GM21786 (cell line): Measurements from ENCODE around the gene CD2AP.
"Not testable (repeated sequence)": the region's sequence is repeated elsewhere in the genome, so short reads cannot be mapped to it uniquely, and the experiment has no call there.

Experiments
- ATAC-seq: cut with Tn5 transposase; IDR thresholded peaks from one replicate; pipeline ENCODE4 v1.9.1; 2021; ENCODE audit not compliant: unreplicated experiment

Gene CD2AP, protein sequence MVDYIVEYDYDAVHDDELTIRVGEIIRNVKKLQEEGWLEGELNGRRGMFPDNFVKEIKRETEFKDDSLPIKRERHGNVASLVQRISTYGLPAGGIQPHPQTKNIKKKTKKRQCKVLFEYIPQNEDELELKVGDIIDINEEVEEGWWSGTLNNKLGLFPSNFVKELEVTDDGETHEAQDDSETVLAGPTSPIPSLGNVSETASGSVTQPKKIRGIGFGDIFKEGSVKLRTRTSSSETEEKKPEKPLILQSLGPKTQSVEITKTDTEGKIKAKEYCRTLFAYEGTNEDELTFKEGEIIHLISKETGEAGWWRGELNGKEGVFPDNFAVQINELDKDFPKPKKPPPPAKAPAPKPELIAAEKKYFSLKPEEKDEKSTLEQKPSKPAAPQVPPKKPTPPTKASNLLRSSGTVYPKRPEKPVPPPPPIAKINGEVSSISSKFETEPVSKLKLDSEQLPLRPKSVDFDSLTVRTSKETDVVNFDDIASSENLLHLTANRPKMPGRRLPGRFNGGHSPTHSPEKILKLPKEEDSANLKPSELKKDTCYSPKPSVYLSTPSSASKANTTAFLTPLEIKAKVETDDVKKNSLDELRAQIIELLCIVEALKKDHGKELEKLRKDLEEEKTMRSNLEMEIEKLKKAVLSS

DNA sequence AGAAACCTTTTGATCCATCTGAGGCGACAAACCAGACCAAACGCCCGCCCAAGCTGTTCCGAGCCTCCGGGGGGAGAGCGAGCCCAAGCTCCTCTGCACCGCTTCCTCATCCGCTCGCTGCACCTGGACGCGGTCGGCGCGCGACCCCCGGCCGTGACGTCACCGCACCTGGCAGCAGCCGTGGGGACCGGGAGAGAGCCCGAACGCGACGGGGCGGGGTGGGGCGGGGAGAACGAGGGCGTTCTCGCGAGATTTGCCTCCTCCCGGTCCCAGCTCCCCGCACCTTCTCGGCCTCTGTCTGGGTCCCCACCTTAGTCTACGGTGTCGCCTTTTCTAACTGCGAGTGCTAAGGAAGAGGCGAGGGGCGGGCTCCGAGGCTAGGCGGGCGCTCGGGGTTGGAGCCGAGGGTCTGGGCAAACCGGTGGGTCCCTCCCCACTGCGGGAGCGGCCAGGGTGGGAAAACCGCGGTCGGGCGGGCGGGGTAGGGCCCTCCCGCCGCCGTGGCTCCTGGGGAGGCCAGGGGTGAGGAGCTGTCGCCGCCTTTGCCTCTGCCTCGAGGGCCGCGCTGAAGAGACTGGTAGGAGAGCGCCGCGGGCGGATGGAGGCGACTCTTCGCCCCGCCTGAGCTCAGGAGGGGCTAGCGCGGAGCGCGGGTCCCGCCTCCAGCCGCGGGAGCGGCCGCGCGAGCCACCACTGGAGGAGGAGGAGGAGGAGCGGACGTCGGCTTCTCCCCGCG, at the start of gene CD2AP:
CD2AP (plus strand) TSS at position 293 of the 736 bp plus-strand sequence. CDS start 456 bp downstream, outside the sequence.
- peak; percentile 76 for ATAC-seq

DNA sequence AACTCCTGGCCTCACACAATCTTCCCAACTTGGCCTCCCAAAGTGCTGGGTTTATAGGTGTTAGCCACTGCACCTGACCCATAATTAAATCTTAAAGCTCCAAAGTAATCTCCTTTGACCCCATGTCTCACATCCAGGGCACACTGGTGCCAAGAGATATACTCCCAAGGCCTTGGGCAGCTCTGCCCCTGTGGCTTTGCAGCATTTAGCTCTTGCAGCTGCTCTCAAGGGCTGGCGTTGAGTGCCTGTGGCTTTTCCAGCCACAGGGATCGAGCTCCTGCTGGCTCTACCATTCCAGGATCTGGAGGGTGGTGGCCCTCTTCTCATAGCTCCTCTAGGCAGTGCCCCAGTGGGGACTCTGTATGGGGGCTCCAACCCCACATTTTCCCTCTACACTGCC, 49.3 kb upstream of the CD2AP start:
- no peak for ATAC-seq

GRCh38 chr6:47428746-47429664, 48.6 kb upstream of the CD2AP start:
- no peak for ATAC-seq

GRCh38 chr6:47434372-47435253, 43.0 kb upstream of the CD2AP start:
- ATAC-seq = no peak

DNA sequence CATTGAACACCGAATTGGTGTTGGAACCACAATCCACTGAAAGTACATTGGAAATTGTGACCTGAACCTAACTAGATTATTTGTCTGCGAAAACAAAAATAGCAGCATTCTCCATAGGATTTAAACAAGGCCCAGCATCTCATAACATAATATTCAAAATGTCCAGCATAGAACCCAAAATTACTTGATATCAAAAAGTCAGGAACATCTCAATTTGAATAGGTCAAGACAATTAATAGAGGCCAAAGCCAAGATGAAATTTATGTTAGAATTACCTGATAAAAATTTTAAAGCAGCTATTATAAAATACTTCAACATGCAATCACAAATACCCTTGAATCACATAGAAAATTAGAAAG, 42.4 kb upstream of the CD2AP start:
- ATAC-seq = no peak

DNA sequence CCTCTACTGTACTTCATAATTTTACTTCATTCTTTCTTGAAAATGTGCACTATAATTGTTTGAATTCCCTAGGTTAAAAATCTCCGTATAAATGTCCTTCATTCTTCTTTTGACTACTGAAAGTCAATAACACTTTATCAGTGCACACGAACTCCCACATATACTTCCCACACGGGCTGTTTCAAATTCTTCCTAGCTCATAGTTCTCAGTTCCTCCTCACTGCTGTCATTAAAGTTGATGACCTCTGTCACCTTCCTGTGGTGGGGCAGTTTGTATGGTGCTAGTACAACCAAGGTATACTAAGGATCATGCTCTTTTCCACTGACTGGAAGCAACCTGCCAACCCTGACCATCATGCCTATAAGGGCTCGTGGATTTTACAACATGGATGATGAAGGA, 40.0 kb upstream of the CD2AP start:
- peak; percentile 64 for ATAC-seq

- peak; percentile 74 for ATAC-seq
Observed at GRCh38 chr6:47438481-47439347, 38.9 kb upstream of the CD2AP start.

GRCh38 chr6:47439348-47439668, 38.3 kb upstream of the CD2AP start:
- no peak for ATAC-seq

GRCh38 chr6:47440719-47441118, 36.9 kb upstream of the CD2AP start:
- peak; percentile 63 for ATAC-seq

- not testable (repeated sequence) for ATAC-seq
Observed at GRCh38 chr6:47444964-47445363, 32.6 kb upstream of the CD2AP start.

DNA sequence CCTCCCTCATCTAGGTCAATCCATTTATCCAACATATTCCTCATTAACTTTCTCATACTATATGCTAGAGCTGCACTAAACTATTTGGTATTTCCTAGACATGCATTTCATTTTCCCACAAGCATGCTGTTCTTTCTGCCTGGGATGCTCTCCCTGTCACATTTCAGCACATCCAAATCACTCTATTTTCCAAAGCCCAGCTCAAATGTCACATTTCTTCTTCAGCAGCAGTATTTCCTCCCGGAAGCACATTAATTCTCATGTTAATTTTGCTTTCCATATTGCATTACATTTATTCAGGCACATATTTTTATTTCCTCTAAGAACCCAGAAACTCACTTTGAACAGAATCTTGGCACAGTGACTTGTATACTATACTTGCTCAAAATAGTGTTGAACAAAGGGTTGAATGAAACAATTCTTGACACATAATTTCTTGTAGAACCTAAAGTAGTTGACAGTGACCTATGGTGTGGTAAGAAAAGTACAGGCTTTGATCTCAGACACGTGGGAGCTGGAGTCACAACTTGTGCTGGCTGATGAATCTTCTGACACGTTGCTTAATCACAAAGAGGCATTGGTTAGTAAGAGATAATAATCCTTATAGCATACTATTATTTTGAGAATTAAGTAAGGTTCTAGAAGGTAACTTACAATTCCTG, 30.8 kb upstream of the CD2AP start:
- no peak for ATAC-seq

GRCh38 chr6:47447722-47448121, 29.9 kb upstream of the CD2AP start:
- no peak for ATAC-seq

GRCh38 chr6:47451162-47451561, 26.4 kb upstream of the CD2AP start:
- no peak for ATAC-seq

DNA sequence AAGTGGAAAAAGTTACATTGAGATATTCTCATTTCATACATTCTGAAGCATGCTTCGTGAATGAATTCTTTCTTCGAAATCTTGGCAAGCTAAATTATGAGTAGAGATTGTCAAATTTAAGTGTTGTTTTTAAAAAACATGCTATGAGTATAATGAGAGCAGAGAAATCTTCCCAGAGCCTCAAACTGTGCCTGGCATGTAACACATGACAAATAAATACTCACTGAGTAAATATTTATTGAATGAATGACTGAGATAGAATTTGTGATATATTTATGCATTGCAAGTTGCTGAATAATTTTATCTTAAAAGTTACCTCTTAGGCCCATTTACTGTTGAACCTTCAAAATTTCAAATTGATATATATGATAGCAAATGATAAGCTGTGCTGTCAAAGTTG, 24.7 kb upstream of the CD2AP start:
- ATAC-seq = no peak

DNA sequence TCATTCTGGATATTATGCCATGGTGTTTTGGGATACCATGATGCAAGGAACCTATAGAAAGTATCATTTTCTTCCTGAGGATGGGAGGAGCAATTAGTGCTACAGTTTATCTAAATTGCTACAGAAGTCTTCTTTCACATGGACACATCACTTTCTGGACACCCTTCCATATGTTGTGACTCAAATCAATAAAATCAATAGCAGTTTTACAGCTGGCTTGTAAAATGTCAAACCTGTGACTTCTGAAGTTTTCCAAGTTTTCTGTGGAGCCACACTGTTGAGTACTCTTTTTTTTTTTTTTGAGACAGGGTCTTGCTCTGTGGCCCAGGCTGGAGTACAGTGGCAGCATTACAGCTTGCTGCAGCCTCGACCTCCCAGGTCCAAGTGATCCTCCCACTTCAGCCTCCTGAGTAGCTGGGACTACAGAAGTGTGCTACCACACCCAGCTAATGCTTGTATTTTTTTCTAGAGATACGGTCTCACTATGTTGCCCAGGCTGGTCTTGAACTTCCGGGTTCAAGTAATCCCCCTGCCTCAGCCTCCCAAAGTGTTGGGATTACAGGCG, 24.1 kb upstream of the CD2AP start:
- no peak for ATAC-seq

GRCh38 chr6:47454713-47455396, 22.7 kb upstream of the CD2AP start:
- ATAC-seq = no peak

DNA sequence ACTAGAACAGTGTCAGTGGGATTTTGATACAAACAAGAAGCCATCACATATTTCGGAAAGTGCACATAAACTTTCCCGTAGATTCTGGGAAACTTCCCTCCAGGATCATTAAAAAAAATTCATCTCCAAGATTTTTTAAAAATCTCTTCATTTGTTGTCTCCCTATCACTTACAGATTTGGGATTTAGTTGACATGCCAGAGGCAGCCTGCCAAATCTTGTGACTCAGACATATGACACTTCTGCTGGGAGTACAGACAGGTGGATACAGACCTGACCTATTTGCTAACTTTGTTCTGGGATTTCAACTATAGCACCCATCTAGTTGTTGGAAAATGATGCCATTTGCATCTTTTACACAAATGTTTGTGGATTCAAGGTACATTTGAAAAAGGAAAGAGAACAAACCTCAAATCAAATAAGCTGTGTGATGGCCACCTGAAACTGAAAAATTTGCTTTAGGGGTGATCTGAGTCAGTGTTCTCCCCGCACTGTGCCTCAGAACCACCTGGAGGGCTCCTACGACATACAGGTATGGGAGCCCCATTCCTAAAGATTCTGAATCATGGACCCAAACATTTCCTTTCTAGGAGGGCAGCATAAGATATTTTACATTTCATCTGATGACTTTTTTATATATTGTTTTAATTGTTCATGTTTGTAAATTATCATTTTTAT, 21.9 kb upstream of the CD2AP start:
- peak; percentile 70 for ATAC-seq
